DOHH2 (cell line): ENCODE data around the gene LAMB1.

Source experiments
- CTCF ChIP-seq: fragments of 200-600 bp; sonication (generic); IDR thresholded peaks from one replicate; pipeline ENCODE4 v1.5.1; 2014; ENCODE audit warnings: antibody characterized with exemption, mild to moderate bottlenecking, low read depth, low read length; ENCODE audit not compliant: poor library complexity, severe bottlenecking
- EZH2phosphoT487 ChIP-seq: fragments of 200-600 bp; sonication (generic); IDR thresholded peaks from 2 replicates; pipeline ENCODE4 v1.6.1; 2017; ENCODE audit warnings: borderline replicate concordance, mild to moderate bottlenecking, antibody characterized with exemption, low read length, moderate library complexity, mixed read lengths

- TF ChIP-seq CTCF (no peak), EZH2phosphoT487 (no peak)
Observed at GRCh38 chr7:108045669-108046068, 42.7 kb upstream of the LAMB1 start.
